Thyroid gland (tissue), 4 donors: ENCODE measurements around the gene DCAKD.
"Not testable (repeated sequence)": the region's sequence is repeated elsewhere in the genome, so short reads cannot be mapped to it uniquely, and the experiment has no call there.

Experiments
- POLR2A ChIP-seq, 2 donors: fragments of 450-650 bp; IDR thresholded peaks; one replicate each; pipeline ENCODE4 v1.6.1; 2017; ENCODE audit warnings: antibody characterized with exemption in 2 of 2, mild to moderate bottlenecking in 2 of 2, moderate library complexity in 1 of 2
- TF ChIP-seq, protein P1 (sequence below), 6 experiments: fragments of 200-600 bp in 3 of 6; fragments of 450-650 bp in 3 of 6; sonication (generic) in 3 of 6; IDR thresholded peaks; one replicate each; pipeline ENCODE4 v1.5.1; 2016 to 2019; ENCODE audit warnings: antibody characterized with exemption in 6 of 6, mild to moderate bottlenecking in 2 of 6, inconsistent platforms in 1 of 6, moderate library complexity in 1 of 6

DNA sequence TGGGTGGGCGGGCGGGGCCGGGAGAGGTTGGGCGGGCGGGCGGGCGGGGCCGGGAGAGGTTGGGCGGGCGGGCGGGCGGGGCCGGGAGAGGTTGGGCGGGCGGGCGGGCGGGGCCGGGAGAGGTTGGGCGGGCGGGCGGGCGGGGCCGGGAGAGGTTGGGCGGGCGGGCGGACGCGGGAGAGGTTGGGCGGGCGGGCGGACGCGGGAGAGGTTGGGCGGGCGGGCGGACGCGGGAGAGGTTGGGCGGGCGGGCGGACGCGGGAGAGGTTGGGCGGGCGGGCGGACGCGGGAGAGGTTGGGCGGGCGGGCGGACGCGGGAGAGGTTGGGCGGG is 254 bp upstream of the DCAKD start:
- TF ChIP-seq, protein P1, sequence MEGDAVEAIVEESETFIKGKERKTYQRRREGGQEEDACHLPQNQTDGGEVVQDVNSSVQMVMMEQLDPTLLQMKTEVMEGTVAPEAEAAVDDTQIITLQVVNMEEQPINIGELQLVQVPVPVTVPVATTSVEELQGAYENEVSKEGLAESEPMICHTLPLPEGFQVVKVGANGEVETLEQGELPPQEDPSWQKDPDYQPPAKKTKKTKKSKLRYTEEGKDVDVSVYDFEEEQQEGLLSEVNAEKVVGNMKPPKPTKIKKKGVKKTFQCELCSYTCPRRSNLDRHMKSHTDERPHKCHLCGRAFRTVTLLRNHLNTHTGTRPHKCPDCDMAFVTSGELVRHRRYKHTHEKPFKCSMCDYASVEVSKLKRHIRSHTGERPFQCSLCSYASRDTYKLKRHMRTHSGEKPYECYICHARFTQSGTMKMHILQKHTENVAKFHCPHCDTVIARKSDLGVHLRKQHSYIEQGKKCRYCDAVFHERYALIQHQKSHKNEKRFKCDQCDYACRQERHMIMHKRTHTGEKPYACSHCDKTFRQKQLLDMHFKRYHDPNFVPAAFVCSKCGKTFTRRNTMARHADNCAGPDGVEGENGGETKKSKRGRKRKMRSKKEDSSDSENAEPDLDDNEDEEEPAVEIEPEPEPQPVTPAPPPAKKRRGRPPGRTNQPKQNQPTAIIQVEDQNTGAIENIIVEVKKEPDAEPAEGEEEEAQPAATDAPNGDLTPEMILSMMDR (IDR thresholded peaks at IDR 0.05), result not testable (repeated sequence)
- TF ChIP-seq POLR2A (IDR thresholded peaks at IDR 0.05), result not testable (repeated sequence)
